HepG2 (cell line): ENCODE measurements around the gene EGLN2. TPM values are rescaled to one million over a fixed set of nuclear protein-coding genes. Genes with fewer than 3 reads are reported as not detected.

Source experiments
- BCL3 ChIP-seq: sonication (generic); formaldehyde crosslinking; IDR thresholded peaks from 2 replicates; pipeline ENCODE4 v1.5.1; 2020; ENCODE audit warnings: mild to moderate bottlenecking, missing genetic modification reagents, moderate library complexity
- DNMT1 ChIP-seq: sonication (generic); formaldehyde crosslinking; IDR thresholded peaks from 2 replicates; pipeline ENCODE4 v1.5.1; 2020; ENCODE audit warnings: mild to moderate bottlenecking, missing genetic modification reagents
- ELF4 ChIP-seq: sonication (generic); formaldehyde crosslinking; IDR thresholded peaks from 2 replicates; pipeline ENCODE4 v1.5.0; 2020; ENCODE audit warnings: missing genetic modification reagents, mild to moderate bottlenecking, moderate library complexity, borderline replicate concordance
- HNF1B ChIP-seq: sonication (generic); formaldehyde crosslinking; IDR thresholded peaks from 2 replicates; pipeline ENCODE4 v1.5.1; 2020; ENCODE audit warnings: mild to moderate bottlenecking, moderate library complexity, missing genetic modification reagents
- IRX3 ChIP-seq: sonication (generic); formaldehyde crosslinking; IDR thresholded peaks from 2 replicates; pipeline ENCODE4 v1.8.1; 2023; ENCODE audit warnings: mild to moderate bottlenecking, low read depth, missing genetic modification reagents, borderline replicate concordance
- JARID2 ChIP-seq: sonication (generic); formaldehyde crosslinking; IDR thresholded peaks from 2 replicates; pipeline ENCODE4 v1.8.1; 2023; ENCODE audit warnings: missing genetic modification reagents, inconsistent platforms; ENCODE audit not compliant: insufficient replicate concordance
- JDP2 ChIP-seq: sonication (generic); formaldehyde crosslinking; IDR thresholded peaks from 2 replicates; pipeline ENCODE4 v1.8.1; 2022; ENCODE audit warnings: missing genetic modification reagents, borderline replicate concordance
- NFYB ChIP-seq: sonication (generic); formaldehyde crosslinking; IDR thresholded peaks from 2 replicates; pipeline ENCODE4 v1.4.0; 2020; ENCODE audit warnings: missing genetic modification reagents
- NR1H2 ChIP-seq: sonication (generic); formaldehyde crosslinking; IDR thresholded peaks from 2 replicates; pipeline ENCODE4 v1.8.1; 2022; ENCODE audit warnings: low read depth, missing genetic modification reagents, borderline replicate concordance
- ZNF460 ChIP-seq: sonication (generic); formaldehyde crosslinking; IDR thresholded peaks from 2 replicates; pipeline ENCODE4 v1.5.1; 2020; ENCODE audit warnings: missing genetic modification reagents, mild to moderate bottlenecking, borderline replicate concordance
- ZNF503 ChIP-seq: sonication (generic); formaldehyde crosslinking; IDR thresholded peaks from 2 replicates; pipeline ENCODE4 v1.4.0; 2020; ENCODE audit warnings: missing genetic modification reagents
- ZNF619 ChIP-seq: sonication (generic); formaldehyde crosslinking; IDR thresholded peaks from 2 replicates; pipeline ENCODE4 v1.4.0; 2020; ENCODE audit warnings: mild to moderate bottlenecking, missing genetic modification reagents
- ZNF891 ChIP-seq: sonication (generic); formaldehyde crosslinking; IDR thresholded peaks from 2 replicates; pipeline ENCODE4 v1.5.0; 2020; ENCODE audit warnings: mild to moderate bottlenecking, missing genetic modification reagents
- ZSCAN5A ChIP-seq: sonication (generic); formaldehyde crosslinking; IDR thresholded peaks from 2 replicates; pipeline ENCODE4 v1.8.0; 2022; ENCODE audit warnings: mild to moderate bottlenecking, missing genetic modification reagents, borderline replicate concordance
- polyA plus RNA-seq, 8 experiments: library from polyadenylated mRNA; depleted of rRNA in 3 of 8; stranded (reverse) in 7 of 8; unstranded in 1 of 8; fragments of >200 nt; fragmentation: Illumina TruSeq in 4 of 8; extraction: Trizol in 4 of 8; gene quantifications; 2 replicates each; pipeline versions ENCODE4 v1.2.1 to v1.2.3, GENCODE V29; 2011 to 2016; ENCODE audit warnings: low read depth in 4 of 8, missing spikeins in 1 of 8, mixed read lengths in 1 of 8; ENCODE audit not compliant: insufficient read depth in 1 of 8
- total RNA-seq, 5 experiments: library from RNA; depleted of rRNA; stranded (reverse); fragments of >200 nt; fragmentation: Illumina TruSeq; extraction: Trizol; gene quantifications; 2 replicates each; pipeline ENCODE4 v1.2.3, GENCODE V29; 2016; ENCODE audit warnings: low read depth in 1 of 5
- TF ChIP-seq, protein P1 (sequence below): sonication (generic); formaldehyde crosslinking; conservative IDR thresholded peaks from 2 replicates; pipeline ENCODE4 v1.8.0; 2022; ENCODE audit warnings: missing genetic modification reagents
- TF ChIP-seq, protein P2 (sequence below): sonication (generic); formaldehyde crosslinking; conservative IDR thresholded peaks from 2 replicates; pipeline ENCODE4 v1.8.0; 2022; ENCODE audit warnings: low read depth, missing genetic modification reagents
- TF ChIP-seq, protein P3 (sequence below): sonication (generic); formaldehyde crosslinking; IDR thresholded peaks from 2 replicates; pipeline ENCODE4 v1.8.0; 2022; ENCODE audit warnings: missing genetic modification reagents, mild to moderate bottlenecking, borderline replicate concordance

Gene EGLN2
- total and polyA plus RNA-seq, 2 of the 13 experiments (the other 11 are each of a cell fraction or from before 2014, with no cell fraction given), result 16.5 to 40.8 TPM

DNA sequence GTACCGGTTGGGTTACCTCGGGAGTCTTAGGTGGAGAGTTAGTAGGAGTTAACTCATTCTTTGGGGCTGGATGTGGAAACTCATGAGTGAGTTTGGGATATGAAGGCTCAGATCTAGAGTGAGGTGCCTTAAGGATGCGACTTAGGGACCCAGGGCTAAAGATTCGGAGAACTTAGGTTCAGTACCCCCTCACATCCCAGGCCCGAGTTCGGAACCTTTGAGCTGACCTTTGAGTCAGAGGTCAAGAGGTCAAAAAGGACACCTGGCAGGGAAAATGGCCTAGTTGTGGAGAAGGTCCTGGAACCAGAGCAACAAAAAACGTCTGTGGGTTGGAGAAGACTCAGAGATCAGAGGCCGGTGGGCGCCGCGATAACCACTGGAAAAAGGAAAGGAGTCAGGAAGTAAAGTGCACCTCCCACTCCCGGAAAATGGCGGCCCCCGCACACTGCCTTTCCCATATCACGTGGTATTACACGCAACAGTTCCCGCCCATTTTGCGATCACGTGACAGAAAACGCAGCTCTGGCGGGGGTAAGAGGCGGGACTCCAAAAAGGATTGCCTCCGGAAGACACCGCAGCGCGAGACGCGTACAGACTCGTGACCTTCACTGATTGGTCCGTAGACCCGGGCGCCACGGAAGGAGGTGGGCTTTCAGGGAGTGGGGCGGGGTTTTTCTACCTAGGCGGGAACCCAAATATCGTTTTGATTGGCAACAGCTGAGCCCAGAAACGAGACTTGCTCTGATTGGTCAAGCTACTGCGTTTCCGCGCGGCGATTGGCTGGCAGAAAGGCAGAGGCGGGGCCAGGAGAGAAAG, 48.7 kb upstream of the EGLN2 start, which contains the start of gene ACTMAP (continued):
- TF ChIP-seq NFYB (CRISPR knock-in tag), result peak; percentile 87
- no peak for TF ChIP-seq BCL3 (CRISPR knock-in tag)
- no peak for TF ChIP-seq IRX3 (CRISPR knock-in tag)
- no peak for TF ChIP-seq ZSCAN5A (CRISPR knock-in tag)
- TF ChIP-seq DNMT1 (CRISPR knock-in tag), result no peak
- TF ChIP-seq, protein P1, sequence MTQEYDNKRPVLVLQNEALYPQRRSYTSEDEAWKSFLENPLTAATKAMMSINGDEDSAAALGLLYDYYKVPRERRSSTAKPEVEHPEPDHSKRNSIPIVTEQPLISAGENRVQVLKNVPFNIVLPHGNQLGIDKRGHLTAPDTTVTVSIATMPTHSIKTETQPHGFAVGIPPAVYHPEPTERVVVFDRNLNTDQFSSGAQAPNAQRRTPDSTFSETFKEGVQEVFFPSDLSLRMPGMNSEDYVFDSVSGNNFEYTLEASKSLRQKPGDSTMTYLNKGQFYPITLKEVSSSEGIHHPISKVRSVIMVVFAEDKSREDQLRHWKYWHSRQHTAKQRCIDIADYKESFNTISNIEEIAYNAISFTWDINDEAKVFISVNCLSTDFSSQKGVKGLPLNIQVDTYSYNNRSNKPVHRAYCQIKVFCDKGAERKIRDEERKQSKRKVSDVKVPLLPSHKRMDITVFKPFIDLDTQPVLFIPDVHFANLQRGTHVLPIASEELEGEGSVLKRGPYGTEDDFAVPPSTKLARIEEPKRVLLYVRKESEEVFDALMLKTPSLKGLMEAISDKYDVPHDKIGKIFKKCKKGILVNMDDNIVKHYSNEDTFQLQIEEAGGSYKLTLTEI, result no peak
- no peak for TF ChIP-seq ZNF891 (CRISPR knock-in tag)
- TF ChIP-seq ELF4 (CRISPR knock-in tag), result no peak
- no peak for TF ChIP-seq NR1H2 (CRISPR knock-in tag)
- no peak for TF ChIP-seq HNF1B (CRISPR knock-in tag)
- TF ChIP-seq, protein P2, sequence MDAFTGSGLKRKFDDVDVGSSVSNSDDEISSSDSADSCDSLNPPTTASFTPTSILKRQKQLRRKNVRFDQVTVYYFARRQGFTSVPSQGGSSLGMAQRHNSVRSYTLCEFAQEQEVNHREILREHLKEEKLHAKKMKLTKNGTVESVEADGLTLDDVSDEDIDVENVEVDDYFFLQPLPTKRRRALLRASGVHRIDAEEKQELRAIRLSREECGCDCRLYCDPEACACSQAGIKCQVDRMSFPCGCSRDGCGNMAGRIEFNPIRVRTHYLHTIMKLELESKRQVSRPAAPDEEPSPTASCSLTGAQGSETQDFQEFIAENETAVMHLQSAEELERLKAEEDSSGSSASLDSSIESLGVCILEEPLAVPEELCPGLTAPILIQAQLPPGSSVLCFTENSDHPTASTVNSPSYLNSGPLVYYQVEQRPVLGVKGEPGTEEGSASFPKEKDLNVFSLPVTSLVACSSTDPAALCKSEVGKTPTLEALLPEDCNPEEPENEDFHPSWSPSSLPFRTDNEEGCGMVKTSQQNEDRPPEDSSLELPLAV (CRISPR knock-in tag), result no peak
- TF ChIP-seq ZNF619, result no peak
- TF ChIP-seq ZNF460 (CRISPR knock-in tag), result no peak
- no peak for TF ChIP-seq JDP2 (CRISPR knock-in tag)
- TF ChIP-seq ZNF503 (CRISPR knock-in tag), result no peak
- no peak for TF ChIP-seq JARID2
- TF ChIP-seq, protein P3, sequence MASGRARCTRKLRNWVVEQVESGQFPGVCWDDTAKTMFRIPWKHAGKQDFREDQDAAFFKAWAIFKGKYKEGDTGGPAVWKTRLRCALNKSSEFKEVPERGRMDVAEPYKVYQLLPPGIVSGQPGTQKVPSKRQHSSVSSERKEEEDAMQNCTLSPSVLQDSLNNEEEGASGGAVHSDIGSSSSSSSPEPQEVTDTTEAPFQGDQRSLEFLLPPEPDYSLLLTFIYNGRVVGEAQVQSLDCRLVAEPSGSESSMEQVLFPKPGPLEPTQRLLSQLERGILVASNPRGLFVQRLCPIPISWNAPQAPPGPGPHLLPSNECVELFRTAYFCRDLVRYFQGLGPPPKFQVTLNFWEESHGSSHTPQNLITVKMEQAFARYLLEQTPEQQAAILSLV (CRISPR knock-in tag), result no peak
